ENCODE data around the gene TRIM2. TPM values are rescaled to one million over a fixed set of nuclear protein-coding genes. Genes with fewer than 3 reads are reported as not detected.

The TRIM2 gene
- total and polyA plus RNA-seq, 4 donors: 3.4 to 15.5 (median 8.9) TPM

GRCh38 chr4:153324046-153324445 is 119.8 kb downstream of the TRIM2 start:
- no peak overlapping the region for H3K9ac ChIP-seq (ENCODE audit: low read depth in 1 of 2, low read length in 2 of 2)
- DNase-seq (ENCODE audit: low spot score): no peak
- H3K9me3 ChIP-seq (ENCODE audit: control insufficient read depth in 4 of 4, low read length in 3 of 4): no peaks in the 10 kb centered on the region
- H3K4me1 ChIP-seq (ENCODE audit: control insufficient read depth in 4 of 4, insufficient read depth in 4 of 4, low read length in 3 of 4): no peaks in the 10 kb centered on the region
- peaks cover 0 to 9% (median 6%) of the 10 kb centered on the region in 4 donors for H3K36me3 ChIP-seq (ENCODE audit: control insufficient read depth in 4 of 4, insufficient read depth in 3 of 4, low read depth in 1 of 4, low read length in 3 of 4)
- 88% methylated on average over 3 of the region's 3 CpGs for WGBS
- H3K27me3 ChIP-seq (ENCODE audit: control insufficient read depth in 4 of 4, insufficient read depth in 4 of 4, low read length in 3 of 4): no peaks in the 10 kb centered on the region
- TF ChIP-seq RXRA (IDR thresholded peaks at IDR 0.05): no peak
- TF ChIP-seq, protein P1, sequence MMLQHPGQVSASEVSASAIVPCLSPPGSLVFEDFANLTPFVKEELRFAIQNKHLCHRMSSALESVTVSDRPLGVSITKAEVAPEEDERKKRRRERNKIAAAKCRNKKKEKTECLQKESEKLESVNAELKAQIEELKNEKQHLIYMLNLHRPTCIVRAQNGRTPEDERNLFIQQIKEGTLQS (IDR thresholded peaks at IDR 0.05): no peak
- TF ChIP-seq MAX (IDR thresholded peaks at IDR 0.05): no peak
- TF ChIP-seq SP1 (IDR thresholded peaks at IDR 0.05): no peak
- no peak for TF ChIP-seq TAF1 (conservative IDR thresholded peaks at IDR 0.05)
- no peak for TF ChIP-seq RAD21 (IDR thresholded peaks at IDR 0.05)
- TF ChIP-seq HNF4A (conservative IDR thresholded peaks at IDR 0.05): no peak
- TF ChIP-seq HNF4G (IDR thresholded peaks at IDR 0.05): no peak
- no peak for TF ChIP-seq GABPA (IDR thresholded peaks at IDR 0.05 in 1 of 2, conservative IDR thresholded peaks at IDR 0.05 in 1 of 2)
- no peak for TF ChIP-seq EGR1 (IDR thresholded peaks at IDR 0.05; ENCODE audit: low read depth in 2 of 2)
- TF ChIP-seq, protein P2, sequence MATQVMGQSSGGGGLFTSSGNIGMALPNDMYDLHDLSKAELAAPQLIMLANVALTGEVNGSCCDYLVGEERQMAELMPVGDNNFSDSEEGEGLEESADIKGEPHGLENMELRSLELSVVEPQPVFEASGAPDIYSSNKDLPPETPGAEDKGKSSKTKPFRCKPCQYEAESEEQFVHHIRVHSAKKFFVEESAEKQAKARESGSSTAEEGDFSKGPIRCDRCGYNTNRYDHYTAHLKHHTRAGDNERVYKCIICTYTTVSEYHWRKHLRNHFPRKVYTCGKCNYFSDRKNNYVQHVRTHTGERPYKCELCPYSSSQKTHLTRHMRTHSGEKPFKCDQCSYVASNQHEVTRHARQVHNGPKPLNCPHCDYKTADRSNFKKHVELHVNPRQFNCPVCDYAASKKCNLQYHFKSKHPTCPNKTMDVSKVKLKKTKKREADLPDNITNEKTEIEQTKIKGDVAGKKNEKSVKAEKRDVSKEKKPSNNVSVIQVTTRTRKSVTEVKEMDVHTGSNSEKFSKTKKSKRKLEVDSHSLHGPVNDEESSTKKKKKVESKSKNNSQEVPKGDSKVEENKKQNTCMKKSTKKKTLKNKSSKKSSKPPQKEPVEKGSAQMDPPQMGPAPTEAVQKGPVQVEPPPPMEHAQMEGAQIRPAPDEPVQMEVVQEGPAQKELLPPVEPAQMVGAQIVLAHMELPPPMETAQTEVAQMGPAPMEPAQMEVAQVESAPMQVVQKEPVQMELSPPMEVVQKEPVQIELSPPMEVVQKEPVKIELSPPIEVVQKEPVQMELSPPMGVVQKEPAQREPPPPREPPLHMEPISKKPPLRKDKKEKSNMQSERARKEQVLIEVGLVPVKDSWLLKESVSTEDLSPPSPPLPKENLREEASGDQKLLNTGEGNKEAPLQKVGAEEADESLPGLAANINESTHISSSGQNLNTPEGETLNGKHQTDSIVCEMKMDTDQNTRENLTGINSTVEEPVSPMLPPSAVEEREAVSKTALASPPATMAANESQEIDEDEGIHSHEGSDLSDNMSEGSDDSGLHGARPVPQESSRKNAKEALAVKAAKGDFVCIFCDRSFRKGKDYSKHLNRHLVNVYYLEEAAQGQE (IDR thresholded peaks at IDR 0.05): no peak
- no peak for TF ChIP-seq CTCF (IDR thresholded peaks at IDR 0.05; ENCODE audit: low read depth, low read length, missing input control)
- no peak for TF ChIP-seq NR2F2 (IDR thresholded peaks at IDR 0.05)
- TF ChIP-seq JUND (IDR thresholded peaks at IDR 0.05): no peak
- TF ChIP-seq, protein P3, sequence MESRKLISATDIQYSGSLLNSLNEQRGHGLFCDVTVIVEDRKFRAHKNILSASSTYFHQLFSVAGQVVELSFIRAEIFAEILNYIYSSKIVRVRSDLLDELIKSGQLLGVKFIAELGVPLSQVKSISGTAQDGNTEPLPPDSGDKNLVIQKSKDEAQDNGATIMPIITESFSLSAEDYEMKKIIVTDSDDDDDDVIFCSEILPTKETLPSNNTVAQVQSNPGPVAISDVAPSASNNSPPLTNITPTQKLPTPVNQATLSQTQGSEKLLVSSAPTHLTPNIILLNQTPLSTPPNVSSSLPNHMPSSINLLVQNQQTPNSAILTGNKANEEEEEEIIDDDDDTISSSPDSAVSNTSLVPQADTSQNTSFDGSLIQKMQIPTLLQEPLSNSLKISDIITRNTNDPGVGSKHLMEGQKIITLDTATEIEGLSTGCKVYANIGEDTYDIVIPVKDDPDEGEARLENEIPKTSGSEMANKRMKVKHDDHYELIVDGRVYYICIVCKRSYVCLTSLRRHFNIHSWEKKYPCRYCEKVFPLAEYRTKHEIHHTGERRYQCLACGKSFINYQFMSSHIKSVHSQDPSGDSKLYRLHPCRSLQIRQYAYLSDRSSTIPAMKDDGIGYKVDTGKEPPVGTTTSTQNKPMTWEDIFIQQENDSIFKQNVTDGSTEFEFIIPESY (IDR thresholded peaks at IDR 0.05): no peak
- H3K27ac ChIP-seq (ENCODE audit: low read depth in 1 of 2, low read length in 2 of 2): no peak overlapping the region
- H3K4me3 ChIP-seq (ENCODE audit: low read depth in 1 of 3, low read length in 3 of 3): no peak overlapping the region

GRCh38 chr4:153325558-153325957 is 121.3 kb downstream of the TRIM2 start:
- no peak for DNase-seq (ENCODE audit: low spot score)
- WGBS: 96% methylated on average over 2 of the region's 2 CpGs
- no peaks in the 10 kb centered on the region for H3K4me1 ChIP-seq (ENCODE audit: control insufficient read depth in 4 of 4, insufficient read depth in 4 of 4, low read length in 3 of 4)
- no peak overlapping the region for H3K9ac ChIP-seq (ENCODE audit: low read depth in 1 of 2, low read length in 2 of 2)
- no peaks in the 10 kb centered on the region for H3K27me3 ChIP-seq (ENCODE audit: control insufficient read depth in 4 of 4, insufficient read depth in 4 of 4, low read length in 3 of 4)
- peaks cover 0 to 9% (median 6%) of the 10 kb centered on the region in 4 donors for H3K36me3 ChIP-seq (ENCODE audit: control insufficient read depth in 4 of 4, insufficient read depth in 3 of 4, low read depth in 1 of 4, low read length in 3 of 4)
- H3K9me3 ChIP-seq (ENCODE audit: control insufficient read depth in 4 of 4, low read length in 3 of 4): no peaks in the 10 kb centered on the region
- H3K4me3 ChIP-seq (ENCODE audit: low read depth in 1 of 3, low read length in 3 of 3): no peak overlapping the region
- no peak for TF ChIP-seq JUND (IDR thresholded peaks at IDR 0.05)
- no peak for TF ChIP-seq MAX (IDR thresholded peaks at IDR 0.05)
- TF ChIP-seq, protein P1 (IDR thresholded peaks at IDR 0.05): no peak
- TF ChIP-seq FOXA1 (IDR thresholded peaks at IDR 0.05): no peak
- no peak overlapping the region for H3K27ac ChIP-seq (ENCODE audit: low read depth in 1 of 2, low read length in 2 of 2)

Data from liver (tissue), 9 donors.